RWPE1 (cell line): Measurements from ENCODE around the gene VSTM2B.
"Not testable (repeated sequence)": the region's sequence is repeated elsewhere in the genome, so short reads cannot be mapped to it uniquely, and the experiment has no call there.

Experiments used
- CTCF ChIA-PET: fragments of 350-600 bp; sonication (Branson Sonifier 250); formaldehyde crosslinking; extraction: SDS; loops from one replicate; lab custom pipeline; 2021; lab: Yijun Ruan, JAX
- POLR2A ChIA-PET: fragments of 400-600 bp; formaldehyde crosslinking; extraction: SDS; loops from one replicate; lab custom pipeline; 2020; ENCODE audit warnings: antibody characterized with exemption; ENCODE audit not compliant: low non-redundant PET; lab: Yijun Ruan, JAX
- DNase-seq: peaks from one replicate; pipeline ENCODE4 v3.0.0; 2012; ENCODE audit warnings: low spot score
- H3K27ac ChIP-seq: fragments of 450-650 bp; 2 replicates; pipeline ENCODE4 v1.5.1; 2017
- CTCF ChIP-seq: fragments of 450-650 bp; conservative IDR thresholded peaks from 2 replicates; pipeline ENCODE4 v1.5.1; 2017; ENCODE audit warnings: low read depth, mild to moderate bottlenecking

Gene VSTM2B

GRCh38 chr19:29551774-29552173, 26.0 kb downstream of the VSTM2B start:
- CTCF ChIA-PET: no interaction called here
- TF ChIP-seq CTCF: no peak
- no peak overlapping the region for H3K27ac ChIP-seq
- DNase-seq: no peak
- POLR2A ChIA-PET: no interaction called here

GRCh38 chr19:29552454-29553280, 26.9 kb downstream of the VSTM2B start:
- TF ChIP-seq CTCF: no peak
- CTCF ChIA-PET: no interaction called here
- DNase-seq: no peak
- H3K27ac ChIP-seq: no peak overlapping the region
- POLR2A ChIA-PET: no interaction called here

GRCh38 chr19:29554149-29554548, 28.4 kb downstream of the VSTM2B start:
- no peak for TF ChIP-seq CTCF
- H3K27ac ChIP-seq: no peak overlapping the region
- CTCF ChIA-PET: no interaction called here
- POLR2A ChIA-PET: no interaction called here
- no peak for DNase-seq

GRCh38 chr19:29559110-29559509, 33.3 kb downstream of the VSTM2B start:
- POLR2A ChIA-PET, DNase-seq, CTCF ChIA-PET, H3K27ac ChIP-seq: not testable (repeated sequence)

GRCh38 chr19:29559743-29560142, 33.9 kb downstream of the VSTM2B start:
- POLR2A ChIA-PET: no interaction called here
- DNase-seq: no peak
- no peak for TF ChIP-seq CTCF
- H3K27ac ChIP-seq: no peak overlapping the region
- CTCF ChIA-PET: no interaction called here

GRCh38 chr19:29560313-29561075, 34.7 kb downstream of the VSTM2B start:
- POLR2A ChIA-PET: no interaction called here
- CTCF ChIA-PET: interaction anchor here (0.8 kb wide), 1 partner anchor 50 kb away, joined by 8 read pairs; no protein-coding TSS in a partner anchor
- no peak for TF ChIP-seq CTCF
- no peak overlapping the region for H3K27ac ChIP-seq
- no peak for DNase-seq
